Mucosa of rectum (tissue), 2 donors: Measurements from ENCODE around the gene ZNF536.
"Not testable (repeated sequence)": the region's sequence is repeated elsewhere in the genome, so short reads cannot be mapped to it uniquely, and the experiment has no call there.

Experiments
- H3K27ac ChIP-seq, 2 donors: one replicate each; pipeline ENCODE4 v1.7.0; 2013; ENCODE audit warnings: inconsistent platforms in 2 of 2, low read depth in 2 of 2, low read length in 2 of 2
- H3K27me3 ChIP-seq, 2 donors: one replicate each; pipeline ENCODE4 v1.7.0; 2013; ENCODE audit warnings: low read length in 2 of 2; ENCODE audit not compliant: control insufficient read depth in 2 of 2, insufficient read depth in 2 of 2
- H3K36me3 ChIP-seq, 2 donors: one replicate each; pipeline ENCODE4 v1.7.0; 2013; ENCODE audit warnings: low read length in 2 of 2; ENCODE audit not compliant: control insufficient read depth in 2 of 2, insufficient read depth in 2 of 2
- H3K4me1 ChIP-seq, 2 donors: one replicate each; pipeline ENCODE4 v1.7.0; 2013; ENCODE audit warnings: low read length in 2 of 2, mild to moderate bottlenecking in 1 of 2; ENCODE audit not compliant: control insufficient read depth in 2 of 2, insufficient read depth in 2 of 2
- H3K4me3 ChIP-seq, 2 donors: one replicate each; pipeline ENCODE4 v1.7.0; 2013; ENCODE audit warnings: low read length in 2 of 2
- H3K9ac ChIP-seq, 2 donors: one replicate each; pipeline ENCODE4 v1.7.0; 2013; ENCODE audit warnings: low read length in 2 of 2, low read depth in 1 of 2, mild to moderate bottlenecking in 1 of 2
- H3K9me3 ChIP-seq, 2 donors: one replicate each; pipeline ENCODE4 v1.7.0; 2013; ENCODE audit warnings: low read length in 2 of 2; ENCODE audit not compliant: control insufficient read depth in 2 of 2
- donor health status: healthy.
- donor health status: Normal muscosa, but diverticular disease.

Gene ZNF536

DNA sequence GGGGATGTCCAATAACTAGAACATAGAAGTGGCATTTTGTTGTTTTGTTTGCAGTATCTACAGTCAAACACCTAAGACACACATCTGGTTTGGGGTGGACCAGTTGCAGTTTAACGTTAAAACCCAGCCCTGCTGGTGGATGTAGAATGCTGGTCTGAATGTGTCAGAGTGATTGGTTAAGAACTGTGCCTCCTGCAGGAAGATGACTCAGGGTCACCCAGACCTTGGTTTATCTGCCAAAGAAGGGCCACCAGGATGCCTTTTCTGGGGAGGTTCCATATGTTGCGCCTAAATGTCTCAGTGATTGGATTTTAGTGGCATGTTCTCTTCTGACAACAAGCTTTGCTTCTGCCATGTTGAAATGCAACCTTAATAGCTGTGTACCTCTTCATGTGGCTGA, 23.1 kb downstream of the ZNF536 start:
- Histone ChIP-seq H3K27ac (no peak overlapping the region), H3K27me3 (no peaks in the 10 kb centered on the region), H3K9me3 (no peaks in the 10 kb centered on the region), H3K9ac (no peak overlapping the region), H3K36me3 (no peaks in the 10 kb centered on the region), H3K4me1 (no peaks in the 10 kb centered on the region), H3K4me3 (no peak overlapping the region)

DNA sequence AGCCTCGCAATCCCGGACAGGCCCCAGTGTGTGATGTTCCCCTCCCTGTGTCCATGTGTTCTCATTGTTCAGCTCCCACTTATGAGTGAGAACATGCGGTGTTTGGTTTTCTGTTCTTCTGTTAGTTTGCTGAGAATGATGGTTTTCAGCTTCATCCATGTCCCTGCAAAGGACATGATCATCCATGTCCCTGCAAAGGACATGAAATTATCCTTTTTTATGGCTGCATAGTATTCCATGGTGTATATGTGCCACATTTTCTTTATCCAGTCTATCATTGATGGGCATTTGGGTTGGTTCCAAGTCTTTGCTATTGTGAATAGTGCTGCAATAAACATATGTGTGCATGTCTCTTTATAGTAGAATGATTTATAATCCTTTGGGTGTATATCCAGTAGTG, 26.4 kb downstream of the ZNF536 start:
- H3K9me3 ChIP-seq, H3K4me1 ChIP-seq, H3K9ac ChIP-seq, H3K27me3 ChIP-seq, H3K36me3 ChIP-seq, H3K27ac ChIP-seq, H3K4me3 ChIP-seq: not testable (repeated sequence)

DNA sequence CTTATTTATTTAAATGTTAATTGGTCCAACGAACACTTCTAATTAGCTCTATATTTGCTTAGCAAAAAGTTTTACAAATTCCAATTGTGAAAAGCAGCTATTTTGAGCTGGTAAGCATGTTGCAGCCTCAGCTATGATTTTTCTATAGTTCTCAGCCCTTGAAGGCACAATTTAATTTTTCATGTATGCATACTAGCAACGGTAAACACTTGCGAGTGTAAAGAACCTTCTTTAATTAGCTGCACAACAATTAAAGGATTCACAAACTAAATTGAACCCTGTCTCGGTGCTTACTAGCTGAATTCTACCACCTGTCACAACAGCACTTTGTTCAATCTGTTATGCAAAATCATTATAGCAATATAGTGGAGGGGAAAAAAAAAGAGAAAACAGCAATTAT, 29.8 kb downstream of the ZNF536 start:
- no peaks in the 10 kb centered on the region for H3K36me3 ChIP-seq
- H3K4me3 ChIP-seq: no peak overlapping the region
- H3K4me1 ChIP-seq: no peaks in the 10 kb centered on the region
- no peak overlapping the region for H3K27ac ChIP-seq
- H3K9me3 ChIP-seq: no peaks in the 10 kb centered on the region
- H3K27me3 ChIP-seq: no peaks in the 10 kb centered on the region
- no peak overlapping the region for H3K9ac ChIP-seq

DNA sequence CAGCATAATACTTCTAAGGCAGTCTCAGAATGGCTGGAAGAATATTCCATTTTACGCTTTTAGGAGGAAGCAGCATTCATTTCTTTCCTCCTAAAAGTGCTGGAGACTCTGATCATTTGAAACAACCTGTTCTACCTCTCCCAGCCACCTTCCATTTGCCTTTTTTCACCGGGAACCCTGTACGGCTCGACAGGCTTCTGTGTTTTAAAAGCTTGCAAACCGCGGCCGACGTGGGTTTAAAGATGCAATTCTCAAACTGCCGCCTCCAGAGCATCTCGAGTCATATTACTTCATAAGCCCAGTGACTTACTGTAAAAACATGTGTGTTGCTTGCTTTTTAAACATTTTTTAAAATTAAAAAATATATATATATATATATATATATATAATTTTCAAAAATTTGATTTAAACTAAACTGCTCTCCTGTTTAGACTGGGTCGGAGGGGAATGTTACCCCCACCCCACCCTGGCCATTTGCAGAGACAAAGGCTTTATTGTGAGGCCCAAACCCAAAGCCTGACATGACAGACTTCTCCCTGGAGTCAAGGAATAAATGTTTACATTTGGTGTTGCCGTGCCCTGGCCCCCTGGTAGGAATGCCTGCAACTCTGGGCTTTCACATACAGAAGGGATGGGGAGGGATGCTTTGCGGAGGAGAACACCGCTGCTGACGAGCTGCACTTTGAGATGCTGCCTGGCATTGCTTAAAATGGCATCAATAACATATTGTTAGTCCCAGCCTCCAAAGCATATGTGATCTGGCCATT, 30.4 kb downstream of the ZNF536 start:
- no peak overlapping the region for H3K9ac ChIP-seq
- H3K27ac ChIP-seq: no peak overlapping the region
- no peaks in the 10 kb centered on the region for H3K36me3 ChIP-seq
- no peaks in the 10 kb centered on the region for H3K9me3 ChIP-seq
- no peak overlapping the region for H3K4me3 ChIP-seq
- H3K27me3 ChIP-seq: no peaks in the 10 kb centered on the region
- H3K4me1 ChIP-seq: no peaks in the 10 kb centered on the region

DNA sequence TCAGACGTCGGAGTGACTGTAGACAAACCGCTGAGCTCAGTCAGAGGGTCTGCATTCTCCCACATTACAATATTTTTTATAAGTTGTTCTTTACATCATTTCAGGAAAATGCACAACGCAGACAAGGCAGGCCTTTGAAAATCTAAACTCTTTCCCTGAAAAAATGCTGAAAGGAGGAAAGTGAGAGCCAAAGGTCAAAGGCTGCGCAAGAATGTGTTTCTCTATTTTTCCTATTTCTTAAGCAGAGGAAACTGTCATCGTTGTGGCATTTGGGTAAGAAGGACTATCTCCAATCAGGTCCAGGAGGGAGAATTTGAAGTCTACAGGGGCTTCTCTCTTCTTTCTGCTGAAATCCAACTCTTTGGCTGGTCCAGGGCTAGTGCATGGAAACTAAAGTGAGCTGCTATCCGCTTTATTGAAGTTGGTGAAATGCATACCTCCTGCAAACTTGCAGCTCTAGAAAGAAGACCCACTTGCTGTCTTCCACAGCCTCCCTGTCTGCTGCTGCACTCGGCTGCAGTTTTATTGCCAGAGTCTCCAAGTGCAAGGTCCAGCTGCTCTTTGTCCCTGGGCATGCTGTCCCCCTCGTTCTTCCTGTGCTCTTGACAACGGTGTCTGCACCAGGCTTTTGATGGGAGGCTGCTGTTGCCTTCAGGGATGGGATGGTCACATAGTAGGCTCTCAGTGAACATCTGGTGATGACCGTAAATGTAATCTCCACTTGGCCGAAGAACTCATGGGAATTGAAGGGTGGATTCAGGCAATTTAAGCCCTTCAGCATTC, 31.2 kb downstream of the ZNF536 start:
- Histone ChIP-seq H3K4me1 (no peaks in the 10 kb centered on the region), H3K9me3 (no peaks in the 10 kb centered on the region), H3K9ac (no peak overlapping the region), H3K27me3 (no peaks in the 10 kb centered on the region), H3K36me3 (no peaks in the 10 kb centered on the region), H3K27ac (no peak overlapping the region), H3K4me3 (no peak overlapping the region)

DNA sequence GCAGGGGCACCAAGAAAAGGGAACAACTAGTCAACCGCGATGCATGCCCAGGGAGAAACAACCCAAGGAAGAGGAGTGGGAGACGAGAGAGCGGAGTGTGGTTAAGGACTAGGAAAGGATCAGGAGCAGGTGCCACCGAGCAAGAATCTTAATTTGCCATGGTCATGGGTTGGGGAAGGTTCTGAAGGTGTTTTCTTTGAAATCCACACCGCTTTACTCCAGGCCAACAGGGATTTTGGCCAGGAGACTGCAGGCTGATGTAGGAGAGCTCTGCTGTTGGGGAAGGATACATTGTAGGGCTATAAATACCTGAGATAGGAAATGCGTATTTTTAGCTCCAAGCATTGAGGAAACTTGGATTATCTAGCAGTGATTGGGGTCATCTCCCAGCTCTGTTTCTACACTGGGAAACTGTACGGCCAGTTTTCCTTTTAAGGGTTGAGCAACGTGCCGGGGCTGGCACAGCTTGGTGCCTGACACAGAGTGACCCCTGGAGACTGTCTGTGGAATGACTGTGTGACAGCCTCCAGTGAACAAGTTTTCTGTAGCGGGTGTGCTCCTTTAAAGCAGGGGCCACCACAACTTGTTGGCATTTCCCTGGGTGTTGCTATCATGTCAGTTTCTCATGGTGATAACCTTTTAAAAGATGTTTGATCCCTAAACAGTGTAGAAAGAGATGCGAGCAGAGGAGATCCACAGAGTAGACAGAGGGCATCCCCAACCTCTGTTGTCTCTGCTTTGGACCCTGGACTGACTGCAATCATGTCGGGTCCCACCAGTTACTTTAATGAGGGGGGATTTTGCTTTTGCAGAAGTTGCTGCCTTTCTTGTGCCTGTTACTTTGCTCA, 34.3 kb downstream of the ZNF536 start:
- Histone ChIP-seq H3K9ac (no peak overlapping the region), H3K36me3 (no peaks in the 10 kb centered on the region), H3K27ac (no peak overlapping the region), H3K4me1 (no peaks in the 10 kb centered on the region), H3K9me3 (no peaks in the 10 kb centered on the region), H3K27me3 (no peaks in the 10 kb centered on the region), H3K4me3 (no peak overlapping the region)

DNA sequence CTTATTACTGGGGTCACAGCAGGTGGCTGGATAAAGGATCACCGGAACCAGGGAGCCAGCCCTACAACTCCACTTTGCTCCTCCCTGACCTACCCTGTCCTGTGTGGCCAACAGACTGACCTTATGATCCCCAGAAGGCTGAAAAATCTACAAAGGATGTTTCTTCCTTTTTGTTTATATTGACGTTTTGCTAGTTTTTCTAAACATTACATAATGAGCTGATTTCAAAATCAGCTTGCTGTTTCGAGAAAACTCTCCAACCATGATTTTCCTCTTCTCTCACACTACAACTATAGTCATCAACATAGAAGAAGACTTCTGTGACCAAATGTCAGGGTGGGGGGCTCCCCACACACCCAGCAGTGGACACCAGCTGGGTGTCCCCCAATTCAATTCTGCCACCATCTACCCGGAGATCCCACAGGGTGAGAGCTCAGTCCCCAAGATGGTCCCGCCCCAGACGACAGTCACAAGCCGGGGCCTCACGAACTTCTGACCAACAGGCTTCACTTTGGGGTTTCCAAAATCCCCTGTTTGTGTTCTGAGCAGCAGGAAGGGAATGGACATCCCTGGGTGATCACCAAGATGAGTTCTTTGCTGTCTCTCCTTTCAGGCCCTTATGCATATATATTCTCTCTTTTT, 35.0 kb downstream of the ZNF536 start:
- H3K4me1 ChIP-seq: no peaks in the 10 kb centered on the region
- no peaks in the 10 kb centered on the region for H3K36me3 ChIP-seq
- H3K4me3 ChIP-seq: no peak overlapping the region
- no peak overlapping the region for H3K27ac ChIP-seq
- H3K27me3 ChIP-seq: no peaks in the 10 kb centered on the region
- no peaks in the 10 kb centered on the region for H3K9me3 ChIP-seq
- H3K9ac ChIP-seq: no peak overlapping the region

DNA sequence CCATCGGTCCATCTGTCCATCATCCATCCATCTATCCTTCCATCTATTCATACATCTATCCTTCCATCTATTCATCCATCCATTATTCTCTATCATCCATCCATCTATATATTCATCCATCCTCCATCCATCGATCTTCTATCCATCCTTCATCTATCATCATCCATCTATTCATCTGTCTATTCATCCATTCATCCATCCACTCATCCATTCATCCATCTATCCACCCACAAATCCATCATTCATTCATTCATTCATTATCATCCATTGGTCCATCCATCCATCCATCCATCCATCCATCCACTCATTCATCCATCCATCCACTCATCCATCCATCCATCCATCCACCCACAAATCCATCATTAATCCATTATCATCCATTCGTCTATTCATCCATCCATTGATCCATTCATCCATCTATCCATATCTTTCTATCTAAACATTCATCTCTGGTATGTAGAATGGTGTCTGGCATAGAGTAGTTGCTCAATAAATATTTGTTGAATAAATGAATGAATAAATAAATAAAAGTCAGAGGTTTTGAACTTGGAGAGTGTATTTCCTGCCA, 36.6 kb downstream of the ZNF536 start:
- Histone ChIP-seq H3K4me1 (no peaks in the 10 kb centered on the region), H3K4me3 (no peak overlapping the region), H3K9ac (no peak overlapping the region), H3K27me3 (no peaks in the 10 kb centered on the region), H3K9me3 (no peaks in the 10 kb centered on the region), H3K27ac (no peak overlapping the region), H3K36me3 (no peaks in the 10 kb centered on the region)

DNA sequence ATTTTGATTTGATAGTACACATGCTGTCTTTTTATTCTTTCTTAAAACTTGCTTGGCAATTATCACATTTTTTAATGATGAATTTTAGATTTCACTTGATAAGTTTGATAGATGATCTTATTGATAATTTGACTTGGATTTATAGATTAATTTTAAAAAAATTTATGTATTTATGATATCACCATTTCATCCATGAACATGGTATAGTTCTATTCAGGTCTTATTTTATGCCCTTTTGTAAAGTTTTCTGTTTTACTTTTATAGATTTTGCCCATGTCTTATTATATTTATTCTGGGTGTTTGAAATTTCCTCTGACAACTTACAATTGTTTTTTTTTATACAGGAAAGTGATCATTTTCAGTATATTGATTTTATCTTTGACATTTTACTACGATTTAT, 39.5 kb downstream of the ZNF536 start:
- Histone ChIP-seq H3K9me3 (no peaks in the 10 kb centered on the region), H3K36me3 (no peaks in the 10 kb centered on the region), H3K9ac (no peak overlapping the region), H3K27ac (no peak overlapping the region), H3K4me1 (no peaks in the 10 kb centered on the region), H3K4me3 (no peak overlapping the region), H3K27me3 (no peaks in the 10 kb centered on the region)
